ENCODE results near the gene KRTAP10-9.
"Not testable (repeated sequence)": the region's sequence is repeated elsewhere in the genome, so short reads cannot be mapped to it uniquely, and the experiment has no call there.

KRTAP10-9 gene

DNA sequence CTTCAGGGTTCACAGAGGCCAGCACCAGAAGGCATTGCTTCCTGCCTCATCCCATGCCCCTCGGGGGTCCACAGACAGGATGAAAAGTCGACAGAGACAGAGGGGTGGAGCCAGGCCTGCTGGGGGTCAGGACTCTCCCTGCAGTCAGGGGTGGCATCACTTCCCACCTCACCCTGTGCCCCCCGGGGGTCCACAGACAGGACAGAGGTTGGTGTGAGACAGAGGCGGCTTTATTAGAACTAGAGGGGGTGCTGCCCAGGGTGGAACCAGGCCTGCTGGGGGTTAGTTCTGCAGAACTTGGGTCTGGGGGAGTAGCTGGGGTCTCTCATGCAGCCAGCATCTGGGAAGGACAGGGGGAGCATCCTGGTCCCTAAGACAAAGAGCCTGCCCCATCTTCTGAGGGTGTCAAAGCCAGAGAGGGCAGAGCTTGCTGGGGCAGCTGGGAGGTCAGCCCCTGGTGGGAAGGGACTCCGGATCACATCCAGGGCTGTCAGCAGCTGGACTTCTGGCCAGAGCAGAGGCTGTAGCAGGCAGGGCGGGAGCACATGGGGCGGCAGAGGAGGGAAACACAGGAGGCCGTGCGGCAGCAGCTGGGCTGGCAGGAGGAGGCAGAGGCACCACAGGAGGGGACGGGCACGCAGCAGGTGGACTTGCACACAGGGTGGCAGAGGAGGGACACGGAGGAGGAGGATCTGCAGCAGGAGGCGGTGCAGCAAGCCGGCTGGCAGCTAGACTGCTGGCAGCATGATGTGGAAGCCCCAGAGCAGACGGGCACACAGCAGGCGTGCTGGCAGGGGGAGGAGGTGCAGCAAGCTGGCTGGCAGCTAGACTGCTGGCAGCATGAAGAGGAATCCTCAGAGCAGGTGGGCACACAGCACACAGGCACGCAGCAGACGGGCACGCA, 35.7 kb upstream of the KRTAP10-9 start:
- H3K27me3 Mint-ChIP-seq, result peaks cover 19% of the 10 kb centered on the region
- intact Hi-C loops (cut with micrococcal nuclease); H3K36me3 Mint-ChIP-seq (ENCODE audit: low read depth); H3K4me3 Mint-ChIP-seq; H3K27ac Mint-ChIP-seq; H3K4me1 Mint-ChIP-seq (ENCODE audit: low read depth); H3K9me3 Mint-ChIP-seq: not testable (repeated sequence)

DNA sequence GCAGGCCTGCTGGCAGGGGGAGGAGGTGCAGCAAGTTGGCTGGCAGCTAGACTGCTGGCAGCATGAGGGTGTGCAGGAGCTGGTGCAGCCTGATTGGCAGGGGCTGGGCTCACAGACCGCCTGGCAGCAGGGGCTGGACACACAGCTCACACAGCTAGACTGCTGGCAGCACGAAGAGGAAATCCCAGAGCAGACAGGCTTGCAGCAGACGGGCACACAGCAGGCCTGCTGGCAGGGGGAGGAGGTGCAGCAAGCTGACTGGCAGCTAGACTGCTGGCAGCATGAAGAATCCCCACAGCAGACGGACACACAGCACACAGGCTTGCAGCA, 35.1 kb upstream of the KRTAP10-9 start:
- H3K36me3 Mint-ChIP-seq (ENCODE audit: low read depth); H3K4me3 Mint-ChIP-seq; H3K9me3 Mint-ChIP-seq; H3K27ac Mint-ChIP-seq; intact Hi-C loops (cut with micrococcal nuclease); H3K4me1 Mint-ChIP-seq (ENCODE audit: low read depth): not testable (repeated sequence)
- H3K27me3 Mint-ChIP-seq, result peaks cover 16% of the 10 kb centered on the region

DNA sequence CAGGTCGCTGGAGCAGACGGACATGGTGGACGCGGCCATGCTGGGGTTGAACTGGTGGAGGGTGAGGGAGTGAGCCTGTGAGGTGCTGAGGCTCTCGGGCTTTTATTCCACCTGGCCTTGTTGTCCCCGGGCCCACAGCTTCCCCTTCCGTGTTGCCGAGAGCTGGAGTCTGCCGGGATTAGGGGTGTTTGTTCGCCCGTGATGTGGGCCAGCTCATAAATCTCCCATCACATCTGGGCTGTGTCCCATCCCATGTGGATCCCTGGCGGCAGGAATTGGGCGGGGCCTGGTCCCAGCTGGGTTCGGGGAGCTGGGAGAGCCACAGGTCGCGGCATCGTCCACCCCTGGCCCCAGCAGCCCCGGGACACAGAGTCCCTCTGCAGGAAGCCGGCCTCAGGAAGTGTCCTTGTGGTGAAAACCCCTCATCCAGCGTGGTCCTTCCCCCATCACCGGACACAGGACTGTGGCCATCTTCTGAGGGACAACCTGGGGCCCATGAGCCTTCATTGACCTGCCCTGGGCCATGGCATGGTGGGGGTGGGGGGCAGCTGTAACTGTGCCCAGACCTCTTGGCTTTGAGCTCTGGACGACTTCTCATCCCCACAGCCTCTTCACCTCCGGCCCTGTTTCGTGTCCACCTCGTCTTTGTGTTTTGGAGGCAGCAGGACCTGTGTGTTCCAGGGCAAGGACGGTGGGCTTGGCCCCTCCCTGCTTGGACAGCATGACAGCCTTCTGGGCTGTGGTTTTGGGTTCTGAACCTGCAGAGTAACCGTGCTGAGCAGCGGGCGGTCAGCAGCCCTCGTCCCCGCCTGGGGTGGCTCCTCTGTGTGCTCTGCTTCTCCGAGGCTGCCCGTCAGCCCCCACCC, 34.2 kb upstream of the KRTAP10-9 start, which contains the start of gene KRTAP10-6:
Gene KRTAP10-6 (minus strand): TSS at position 60 of the 866 bp plus-strand sequence. CDS start 21 bp downstream, at position 39.
- Mint-ChIP-seq H3K9me3 (no peaks in the 10 kb centered on the region), H3K4me3 (no peak within 1 kb of the TSS), H3K27me3 (peaks cover 15% of the 10 kb centered on the region), H3K27ac (no peak within 1 kb of the TSS), H3K36me3 (ENCODE audit: low read depth) (no peaks in the 10 kb centered on the region), H3K4me1 (ENCODE audit: low read depth) (no peaks in the 10 kb centered on the region)
- intact Hi-C loops (cut with micrococcal nuclease), result no loop called here

DNA sequence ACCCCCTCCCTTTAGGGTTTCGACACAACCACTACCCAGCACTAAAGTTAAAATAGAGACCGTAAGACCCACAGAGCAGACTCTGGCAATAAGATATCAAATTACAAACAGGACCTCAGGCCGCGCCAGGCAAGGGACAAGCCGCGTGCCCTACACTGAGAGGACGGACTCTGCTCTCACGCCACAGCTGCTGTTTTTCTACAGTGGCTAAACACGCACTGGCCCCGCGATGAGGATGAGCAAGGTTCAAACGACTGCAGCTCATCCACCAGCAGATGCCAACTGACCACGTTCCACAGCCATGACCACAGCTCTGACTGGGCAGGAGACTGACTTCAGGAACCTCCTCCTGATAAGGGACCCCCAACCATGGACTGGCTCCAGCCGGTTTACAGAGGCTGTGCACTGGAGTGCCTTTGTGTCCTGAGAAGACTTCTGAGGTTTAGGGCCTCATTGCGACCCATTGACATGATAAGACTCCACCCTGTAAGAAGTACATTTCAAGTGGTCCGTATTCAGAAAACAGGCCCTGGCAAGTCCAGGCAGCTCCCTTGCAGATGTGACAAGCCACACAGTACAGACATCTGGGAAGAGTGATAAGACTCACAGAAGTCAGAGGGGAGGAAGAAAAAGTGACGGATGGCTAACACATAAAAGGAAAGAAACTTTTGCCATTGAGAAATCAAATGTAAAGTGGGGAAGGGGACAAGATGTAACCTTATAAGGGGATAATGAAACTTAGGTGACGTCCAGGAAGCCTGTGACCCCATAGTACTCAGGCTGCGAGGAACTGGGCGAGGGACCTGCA, 33.1 kb upstream of the KRTAP10-9 start:
- intact Hi-C loops (cut with micrococcal nuclease), result no loop called here
- Mint-ChIP-seq H3K4me1 (ENCODE audit: low read depth) (no peaks in the 10 kb centered on the region), H3K4me3 (no peak overlapping the region)

DNA sequence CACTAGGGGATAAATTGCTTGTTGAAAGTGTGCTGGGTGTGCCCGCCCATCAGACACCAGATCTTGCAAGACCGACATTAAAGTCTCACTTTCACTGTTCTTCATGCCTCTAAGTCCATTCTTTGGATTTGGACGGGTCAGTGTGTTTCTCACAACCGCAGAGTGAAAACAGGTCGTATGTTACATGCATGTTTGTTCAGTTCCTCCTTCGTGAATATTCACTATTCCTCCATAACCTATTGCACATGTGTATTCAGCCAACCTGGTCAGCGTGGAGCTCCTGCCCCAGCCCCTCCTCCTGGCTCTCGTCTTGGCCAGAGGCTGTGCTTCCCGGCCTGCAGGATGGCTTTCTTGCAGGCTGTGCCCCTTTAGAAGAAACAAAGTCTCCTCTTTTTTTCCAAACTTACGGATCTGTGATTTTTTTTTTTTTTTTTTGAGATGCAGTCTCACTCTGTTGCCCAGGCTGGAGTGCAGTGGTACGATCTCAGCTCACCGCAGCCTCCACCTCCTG, 32.4 kb upstream of the KRTAP10-9 start:
- peaks cover 19% of the 10 kb centered on the region for H3K27me3 Mint-ChIP-seq
- no peaks in the 10 kb centered on the region for H3K9me3 Mint-ChIP-seq
- H3K4me1 Mint-ChIP-seq (ENCODE audit: low read depth), result no peaks in the 10 kb centered on the region
- no peak overlapping the region for H3K4me3 Mint-ChIP-seq
- intact Hi-C loops (cut with micrococcal nuclease), result no loop called here
- no peak overlapping the region for H3K27ac Mint-ChIP-seq
- no peaks in the 10 kb centered on the region for H3K36me3 Mint-ChIP-seq (ENCODE audit: low read depth)

More for the DNA sequence above, 33.1 kb upstream of the KRTAP10-9 start:
- Mint-ChIP-seq H3K27ac (no peak overlapping the region), H3K27me3 (peaks cover 19% of the 10 kb centered on the region), H3K9me3 (no peaks in the 10 kb centered on the region), H3K36me3 (ENCODE audit: low read depth) (no peaks in the 10 kb centered on the region)

DNA sequence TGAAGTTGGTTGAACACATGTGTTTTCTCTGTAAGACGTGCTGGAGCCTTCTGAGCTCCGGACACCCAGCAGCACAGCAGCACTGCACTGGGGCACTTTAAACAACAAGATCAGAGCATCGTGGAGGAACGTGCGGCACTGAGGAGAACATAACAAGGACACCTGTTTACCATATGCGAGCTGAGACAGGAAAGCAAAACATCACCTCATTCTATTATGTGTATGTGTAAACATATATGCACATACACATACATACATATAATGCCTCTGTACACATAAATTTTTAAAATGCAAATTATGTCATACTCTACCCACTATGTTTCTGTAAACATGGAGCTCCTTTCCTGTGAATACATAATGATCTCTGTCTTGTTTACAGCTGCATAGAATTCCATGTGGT, 31.4 kb upstream of the KRTAP10-9 start:
- Mint-ChIP-seq H3K4me1 (ENCODE audit: low read depth) (no peaks in the 10 kb centered on the region), H3K4me3 (no peak overlapping the region), H3K27ac (no peak overlapping the region), H3K36me3 (ENCODE audit: low read depth) (no peaks in the 10 kb centered on the region), H3K9me3 (no peaks in the 10 kb centered on the region), H3K27me3 (peaks cover 20% of the 10 kb centered on the region)
- intact Hi-C loops (cut with micrococcal nuclease), result no loop called here

DNA sequence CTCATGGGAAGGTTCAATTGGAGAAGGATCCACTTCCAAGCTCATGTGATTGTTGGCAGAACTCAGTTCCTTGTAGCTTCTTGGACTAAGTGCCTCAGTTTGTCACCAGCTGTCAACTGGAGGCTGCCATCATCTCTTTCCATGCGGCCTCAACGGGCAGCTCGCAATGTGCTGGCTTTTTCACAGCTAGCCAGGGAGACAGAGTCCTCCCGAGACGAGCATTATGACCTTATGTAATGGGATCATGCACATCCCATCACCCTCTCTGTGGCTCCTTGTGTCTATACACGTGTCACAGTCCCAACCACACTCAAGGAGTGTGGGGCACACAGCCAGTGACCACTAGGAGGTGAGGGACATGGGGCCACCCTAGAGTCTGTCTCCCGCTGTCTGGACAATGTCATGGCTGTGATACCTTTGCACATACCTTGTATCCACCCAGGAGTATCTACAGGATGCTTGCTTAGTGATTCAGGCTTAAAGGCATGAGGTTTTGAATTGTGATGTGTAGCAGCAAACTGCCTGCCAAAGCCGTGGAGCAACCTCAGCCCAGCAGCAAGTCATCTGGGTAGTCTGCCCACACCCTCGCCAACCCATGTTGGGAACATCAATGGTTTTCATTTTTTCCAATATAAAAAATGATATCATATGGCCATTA, 30.7 kb upstream of the KRTAP10-9 start:
- intact Hi-C loops (cut with micrococcal nuclease), result no loop called here
- Mint-ChIP-seq H3K4me3 (no peak overlapping the region), H3K9me3 (no peaks in the 10 kb centered on the region), H3K27ac (no peak overlapping the region), H3K4me1 (ENCODE audit: low read depth) (no peaks in the 10 kb centered on the region), H3K36me3 (ENCODE audit: low read depth) (no peaks in the 10 kb centered on the region), H3K27me3 (peaks cover 24% of the 10 kb centered on the region)

DNA sequence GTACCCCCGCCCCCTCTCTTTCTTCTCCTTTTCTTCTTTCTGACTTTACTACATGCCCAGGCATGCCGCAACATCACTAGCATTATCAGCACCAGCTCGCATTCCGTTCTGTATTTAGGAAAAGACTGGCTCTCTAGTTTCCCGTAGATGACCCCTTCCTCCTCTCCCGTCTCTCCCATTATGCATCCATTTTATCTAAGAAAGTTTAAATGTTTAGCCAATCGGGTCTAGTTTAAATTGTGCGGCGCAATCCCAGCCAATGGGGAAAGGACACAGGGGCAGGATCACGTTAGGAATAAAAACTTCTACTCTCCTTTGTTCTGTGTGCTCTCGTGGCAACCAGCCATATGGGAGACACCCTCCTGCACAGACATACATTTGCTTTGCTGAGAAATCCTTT, 28.8 kb upstream of the KRTAP10-9 start:
- H3K4me3 Mint-ChIP-seq, result no peak overlapping the region
- H3K27ac Mint-ChIP-seq, result no peak overlapping the region
- peaks cover 18% of the 10 kb centered on the region for H3K27me3 Mint-ChIP-seq
- H3K4me1 Mint-ChIP-seq (ENCODE audit: low read depth), result no peaks in the 10 kb centered on the region
- no peaks in the 10 kb centered on the region for H3K36me3 Mint-ChIP-seq (ENCODE audit: low read depth)
- intact Hi-C loops (cut with micrococcal nuclease), result no loop called here
- H3K9me3 Mint-ChIP-seq, result no peaks in the 10 kb centered on the region

DNA sequence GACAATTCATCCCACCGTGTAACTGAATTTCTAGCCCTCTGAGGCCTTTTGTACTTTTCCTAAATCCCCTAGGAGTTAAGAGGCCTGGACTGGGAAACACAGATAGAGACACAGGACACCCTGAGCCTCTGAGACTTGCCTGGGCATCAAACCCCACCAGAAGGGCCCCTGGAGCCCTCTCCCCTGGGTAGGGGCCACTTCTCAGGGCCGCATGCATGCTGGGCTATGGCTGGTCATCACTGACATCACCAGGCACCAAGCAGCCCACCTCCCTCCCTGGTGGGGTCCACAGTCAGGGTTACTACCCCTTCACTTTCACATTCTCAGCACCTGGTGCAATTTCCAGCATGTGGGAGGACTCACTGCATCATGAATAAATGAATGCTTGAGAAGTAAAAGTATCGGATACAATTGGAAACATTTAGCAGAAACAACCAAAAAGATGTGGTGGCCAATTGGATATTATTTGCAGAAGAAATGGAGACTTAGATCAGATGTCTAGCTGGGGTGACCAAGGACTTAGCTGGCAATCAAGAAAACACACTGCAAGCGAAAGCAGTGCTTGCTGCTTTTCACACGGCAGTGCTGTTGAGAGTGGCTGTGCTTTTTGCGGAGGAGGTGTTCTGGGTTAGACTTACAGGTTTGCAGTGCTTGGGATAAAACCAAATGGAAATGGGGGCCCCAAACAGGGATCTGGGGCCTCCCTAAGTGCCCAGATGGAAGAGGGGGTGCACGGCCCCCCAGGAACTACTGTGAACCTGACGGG, 27.4 kb upstream of the KRTAP10-9 start:
- Mint-ChIP-seq H3K9me3 (peaks cover 8% of the 10 kb centered on the region), H3K27me3 (peaks cover 15% of the 10 kb centered on the region), H3K4me1 (ENCODE audit: low read depth) (no peaks in the 10 kb centered on the region), H3K4me3 (no peak overlapping the region), H3K27ac (no peak overlapping the region), H3K36me3 (ENCODE audit: low read depth) (no peaks in the 10 kb centered on the region)
- intact Hi-C loops (cut with micrococcal nuclease), result no loop called here

DNA sequence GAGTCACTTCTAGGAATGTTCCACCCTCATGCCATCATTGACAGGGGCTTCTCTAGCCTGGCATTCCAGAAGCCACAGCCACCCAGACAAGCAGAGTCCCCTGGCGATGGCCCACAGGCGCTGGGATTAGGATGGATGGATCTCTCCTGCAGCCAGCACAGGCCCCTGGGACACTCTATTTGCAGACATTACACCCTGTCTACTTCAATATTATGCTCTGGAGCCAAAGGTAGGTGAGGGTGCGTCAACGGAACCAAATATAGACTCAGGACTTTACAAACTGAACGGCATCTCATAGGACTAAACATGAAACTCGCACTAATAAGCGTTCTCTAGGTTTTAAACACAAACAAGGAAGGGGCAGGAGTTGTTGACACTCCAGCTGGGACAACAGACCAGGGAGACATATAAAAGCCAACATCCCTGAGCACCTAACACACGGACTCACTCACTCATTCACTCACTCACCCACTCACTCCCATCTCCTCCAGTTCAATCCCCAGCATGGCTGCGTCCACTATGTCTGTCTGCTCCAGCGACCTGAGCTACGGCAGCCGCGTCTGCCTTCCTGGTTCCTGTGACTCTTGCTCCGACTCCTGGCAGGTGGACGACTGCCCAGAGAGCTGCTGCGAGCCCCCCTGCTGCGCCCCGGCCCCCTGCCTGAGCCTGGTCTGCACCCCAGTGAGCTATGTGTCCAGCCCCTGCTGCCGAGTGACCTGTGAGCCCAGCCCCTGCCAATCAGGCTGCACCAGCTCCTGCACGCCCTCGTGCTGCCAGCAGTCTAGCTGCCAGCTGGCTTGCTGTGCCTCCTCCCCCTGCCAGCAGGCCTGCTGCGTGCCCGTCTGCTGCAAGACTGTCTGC, 26.5 kb upstream of the KRTAP10-9 start, which contains the start of gene KRTAP10-7:
Gene KRTAP10-7 (plus strand): TSS at position 480 of the 861 bp plus-strand sequence. CDS start 25 bp downstream, at position 505.
- intact Hi-C loops (cut with micrococcal nuclease); H3K9me3 Mint-ChIP-seq; H3K36me3 Mint-ChIP-seq (ENCODE audit: low read depth); H3K27ac Mint-ChIP-seq; H3K4me1 Mint-ChIP-seq (ENCODE audit: low read depth); H3K4me3 Mint-ChIP-seq: not testable (repeated sequence)
- H3K27me3 Mint-ChIP-seq, result peaks cover 11% of the 10 kb centered on the region

DNA sequence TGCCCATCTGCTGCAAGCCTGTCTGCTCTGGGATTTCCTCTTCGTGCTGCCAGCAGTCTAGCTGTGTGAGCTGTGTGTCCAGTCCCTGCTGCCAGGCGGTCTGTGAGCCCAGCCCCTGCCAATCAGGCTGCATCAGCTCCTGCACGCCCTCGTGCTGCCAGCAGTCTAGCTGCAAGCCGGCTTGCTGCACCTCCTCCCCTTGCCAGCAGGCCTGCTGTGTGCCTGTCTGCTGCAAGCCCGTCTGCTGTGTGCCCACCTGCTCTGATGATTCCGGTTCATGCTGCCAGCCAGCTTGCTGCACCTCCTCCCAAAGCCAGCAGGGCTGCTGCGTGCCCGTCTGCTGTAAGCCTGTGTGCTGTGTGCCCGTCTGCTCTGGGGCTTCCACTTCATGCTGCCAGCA, 25.8 kb upstream of the KRTAP10-9 start:
- H3K36me3 Mint-ChIP-seq (ENCODE audit: low read depth); H3K4me3 Mint-ChIP-seq; H3K27ac Mint-ChIP-seq; H3K4me1 Mint-ChIP-seq (ENCODE audit: low read depth); intact Hi-C loops (cut with micrococcal nuclease): not testable (repeated sequence)
- peaks cover 10% of the 10 kb centered on the region for H3K9me3 Mint-ChIP-seq
- H3K27me3 Mint-ChIP-seq, result peaks cover 13% of the 10 kb centered on the region
